D721Med (cell line): ENCODE results near the gene TTYH3.
"Not testable (repeated sequence)": the region's sequence is repeated elsewhere in the genome, so short reads cannot be mapped to it uniquely, and the experiment has no call there.

Experiments
- DNase-seq: peaks from one replicate; pipeline ENCODE4 v3.0.0; 2011; ENCODE audit warnings: low spot score; ENCODE audit not compliant: insufficient read length
- FAIRE-seq: peaks from 2 replicates; lab custom pipeline; 2011; peaks lifted over from hg19 to GRCh38; lab: Jason Lieb, UNC
- TF ChIP-seq, protein P1 (sequence below): IDR thresholded peaks from 2 replicates; pipeline ENCODE4 v1.5.1; 2012; ENCODE audit warnings: mild to moderate bottlenecking, control low read depth; ENCODE audit not compliant: insufficient read depth; ENCODE audit errors: missing control alignments

Gene TTYH3

GRCh38 chr7:2673934-2674333 lies 42.1 kb downstream of the TTYH3 start:
- DNase-seq (no peak), FAIRE-seq (no peak)
- TF ChIP-seq, protein P1, sequence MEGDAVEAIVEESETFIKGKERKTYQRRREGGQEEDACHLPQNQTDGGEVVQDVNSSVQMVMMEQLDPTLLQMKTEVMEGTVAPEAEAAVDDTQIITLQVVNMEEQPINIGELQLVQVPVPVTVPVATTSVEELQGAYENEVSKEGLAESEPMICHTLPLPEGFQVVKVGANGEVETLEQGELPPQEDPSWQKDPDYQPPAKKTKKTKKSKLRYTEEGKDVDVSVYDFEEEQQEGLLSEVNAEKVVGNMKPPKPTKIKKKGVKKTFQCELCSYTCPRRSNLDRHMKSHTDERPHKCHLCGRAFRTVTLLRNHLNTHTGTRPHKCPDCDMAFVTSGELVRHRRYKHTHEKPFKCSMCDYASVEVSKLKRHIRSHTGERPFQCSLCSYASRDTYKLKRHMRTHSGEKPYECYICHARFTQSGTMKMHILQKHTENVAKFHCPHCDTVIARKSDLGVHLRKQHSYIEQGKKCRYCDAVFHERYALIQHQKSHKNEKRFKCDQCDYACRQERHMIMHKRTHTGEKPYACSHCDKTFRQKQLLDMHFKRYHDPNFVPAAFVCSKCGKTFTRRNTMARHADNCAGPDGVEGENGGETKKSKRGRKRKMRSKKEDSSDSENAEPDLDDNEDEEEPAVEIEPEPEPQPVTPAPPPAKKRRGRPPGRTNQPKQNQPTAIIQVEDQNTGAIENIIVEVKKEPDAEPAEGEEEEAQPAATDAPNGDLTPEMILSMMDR = no peak

DNA sequence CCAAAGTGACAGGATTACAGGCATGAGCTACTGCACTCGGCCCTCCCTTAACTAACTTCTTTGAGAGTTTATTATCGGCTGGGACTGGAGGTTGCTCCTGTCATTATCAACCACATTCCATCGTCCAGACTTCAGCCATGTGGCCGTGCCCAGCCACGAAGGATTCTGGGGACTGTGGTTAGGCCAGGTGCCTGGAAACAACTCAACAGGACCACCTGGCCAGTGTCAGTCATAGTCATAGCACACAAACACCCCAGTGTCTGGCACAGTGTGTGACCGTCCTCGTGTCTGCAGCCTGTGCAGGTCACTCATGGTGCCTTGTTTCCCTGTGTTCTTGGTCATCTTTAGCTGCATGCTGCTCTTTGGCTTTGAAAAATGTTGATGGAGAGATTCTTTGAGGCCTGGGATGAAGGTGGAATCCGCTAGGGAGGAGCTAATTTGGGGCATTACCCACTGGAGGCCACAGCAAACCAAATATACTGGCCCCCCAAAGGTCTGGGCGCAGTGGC lies 43.5 kb downstream of the TTYH3 start:
- FAIRE-seq (no peak), DNase-seq (no peak)
- TF ChIP-seq, protein P1 = no peak

DNA sequence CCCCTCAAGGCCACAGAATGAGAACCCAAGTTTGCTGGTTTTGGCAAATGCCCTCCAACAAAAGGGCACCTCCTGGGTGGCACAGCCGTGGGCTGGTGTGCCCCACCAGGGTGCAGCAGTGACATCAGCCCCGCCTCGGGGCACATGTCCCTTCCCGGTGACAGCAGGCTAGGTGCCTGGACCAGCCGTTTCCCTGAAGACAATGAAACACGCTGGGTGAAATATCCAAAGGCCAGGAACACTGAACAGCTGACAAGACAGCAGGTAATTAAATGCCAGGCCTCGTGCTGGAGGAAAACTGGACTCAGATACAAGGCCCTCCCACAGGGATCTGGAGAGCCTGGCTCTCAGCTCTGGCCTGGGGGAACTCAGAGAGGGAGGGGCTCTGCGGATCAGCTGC lies 44.8 kb downstream of the TTYH3 start:
- FAIRE-seq = not testable (repeated sequence)

DNA sequence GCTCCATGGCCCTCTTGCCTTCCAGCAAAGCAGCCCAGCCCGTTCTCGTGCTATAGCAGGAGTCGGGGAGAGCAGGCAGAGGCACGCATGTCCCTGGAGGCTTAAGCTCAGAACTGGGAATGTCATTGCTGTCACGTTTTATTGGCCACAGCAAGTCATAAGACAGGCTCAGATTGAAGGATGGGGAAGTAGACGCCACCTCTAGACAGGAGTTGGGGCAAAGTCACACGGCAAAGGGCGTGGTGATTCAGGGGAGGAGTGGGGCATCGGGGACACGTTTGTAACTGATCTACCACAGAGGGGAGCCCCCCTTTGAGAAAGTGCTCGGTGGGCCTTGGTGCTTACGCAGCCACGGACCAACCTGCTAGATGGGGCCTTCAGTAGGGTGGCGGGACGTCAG lies 46.7 kb downstream of the TTYH3 start:
- not testable (repeated sequence) for DNase-seq, FAIRE-seq

More for the DNA sequence above, 44.8 kb downstream of the TTYH3 start:
- not testable (repeated sequence) for DNase-seq

DNA sequence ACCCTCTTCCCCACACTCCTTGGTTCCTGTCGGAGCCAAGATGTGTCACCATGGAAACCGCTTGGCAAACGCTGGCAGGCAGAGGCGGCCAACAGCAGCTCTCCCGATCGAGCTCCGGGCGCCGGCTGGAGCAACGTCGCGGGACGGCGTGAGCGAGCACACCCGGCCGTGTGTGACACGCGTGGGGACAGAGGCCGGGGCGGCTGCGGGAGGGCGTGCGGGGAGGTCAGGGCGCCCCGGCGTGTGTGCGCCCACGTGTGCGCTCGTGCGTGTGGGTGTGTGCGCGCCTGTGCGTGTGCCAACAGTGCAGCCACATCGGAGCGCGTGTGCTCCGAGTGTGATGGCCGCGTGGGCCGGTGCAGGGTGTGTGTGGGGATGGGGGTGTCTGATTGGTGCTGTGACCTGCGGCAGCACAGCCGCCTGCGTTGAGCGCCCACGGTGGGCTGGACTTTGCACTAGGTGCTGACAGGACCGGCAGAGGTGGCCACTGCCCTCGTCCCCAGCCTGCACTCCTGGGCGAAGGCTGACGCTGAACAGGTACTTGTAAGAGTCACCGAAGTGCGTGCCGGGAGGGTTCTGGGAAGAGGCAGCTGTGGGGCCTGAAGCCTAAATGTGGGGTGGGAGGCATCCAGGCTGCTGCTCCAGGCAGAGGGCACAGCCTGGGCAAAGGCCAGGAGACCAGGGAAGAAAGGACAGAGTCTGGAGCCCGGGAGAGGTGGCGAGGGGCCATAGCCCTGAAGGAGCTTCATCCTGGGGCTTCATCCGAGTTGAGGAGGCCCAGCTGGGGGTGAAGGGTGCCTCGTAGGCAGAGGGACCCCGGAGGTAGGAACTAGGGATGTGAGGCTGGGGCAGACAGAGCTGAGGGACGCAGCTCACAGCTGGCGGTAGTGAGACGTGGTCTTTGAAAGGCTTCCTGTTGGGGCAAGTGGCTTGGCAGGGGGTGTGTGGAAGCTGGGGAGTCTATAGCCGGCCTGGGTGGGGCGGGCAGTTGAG lies 47.6 kb downstream of the TTYH3 start:
- DNase-seq, FAIRE-seq: not testable (repeated sequence)

- FAIRE-seq = no peak
- TF ChIP-seq, protein P1 = no peak
- DNase-seq = no peak
Measured at GRCh38 chr7:2680256-2680655, 48.5 kb downstream of the TTYH3 start.

GRCh38 chr7:2680792-2681490 lies 49.2 kb downstream of the TTYH3 start:
- peak; percentile 90 for DNase-seq
- FAIRE-seq = no peak
- TF ChIP-seq, protein P1 = peak; percentile 71

DNA sequence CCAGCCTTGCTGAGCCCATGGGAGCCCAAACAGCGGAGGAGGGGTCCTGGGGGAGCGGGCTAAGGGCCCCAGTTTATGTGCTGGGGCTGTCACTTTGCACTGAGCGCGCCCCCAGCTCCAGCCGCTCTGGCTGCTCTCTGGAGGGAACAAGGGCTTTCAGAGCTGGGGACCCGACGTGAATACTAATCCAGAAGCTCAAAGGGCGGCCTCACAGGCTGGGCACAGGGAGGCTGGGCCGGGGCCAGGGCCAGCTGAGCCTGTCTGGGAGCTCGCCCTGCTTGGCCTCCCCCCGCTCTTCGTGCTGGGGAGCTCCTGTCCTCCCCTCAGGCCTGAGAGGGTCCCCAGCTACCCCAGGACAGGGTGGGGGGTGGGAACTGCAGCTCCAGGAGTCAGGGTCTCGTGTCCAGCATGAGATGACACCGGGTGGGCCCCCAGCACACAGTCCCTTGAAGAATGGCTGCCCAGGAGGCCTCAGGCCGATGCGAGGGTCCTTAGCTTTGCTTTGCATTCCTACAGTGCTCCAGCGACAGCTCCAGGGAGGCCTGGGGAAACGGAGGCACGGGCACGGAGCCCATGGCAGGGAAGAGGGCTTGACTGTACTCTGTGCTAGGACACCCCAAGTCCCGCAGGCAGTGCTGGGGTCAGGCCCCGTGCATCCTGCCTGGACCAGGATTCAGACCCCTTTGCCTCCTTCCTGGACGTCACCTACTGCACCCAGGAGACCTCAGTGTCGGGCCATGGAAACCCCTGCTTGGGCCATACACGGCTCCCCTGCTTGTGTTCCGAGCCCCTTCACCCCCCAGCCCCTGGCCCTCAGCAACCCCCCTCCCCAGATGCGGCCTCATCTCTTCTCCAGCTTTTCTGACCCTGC lies 50.4 kb downstream of the TTYH3 start:
- no peak for FAIRE-seq
- DNase-seq = no peak
- TF ChIP-seq, protein P1 = no peak
